B cell (primary cell): ENCODE data around the gene CARMIL1.

Experiments
- EZH2 ChIP-seq: IDR thresholded peaks from 2 replicates; pipeline ENCODE4 v1.6.1; 2012; ENCODE audit warnings: borderline replicate concordance, low read depth, mild to moderate bottlenecking, moderate library complexity, low read length; ENCODE audit not compliant: insufficient read depth, poor library complexity, severe bottlenecking
- TF ChIP-seq, protein P1 (sequence below): fragments of 200-600 bp; IDR thresholded peaks from one replicate; pipeline ENCODE4 v1.8.0; 2022; ENCODE audit warnings: antibody characterized with exemption, mild to moderate bottlenecking

DNA sequence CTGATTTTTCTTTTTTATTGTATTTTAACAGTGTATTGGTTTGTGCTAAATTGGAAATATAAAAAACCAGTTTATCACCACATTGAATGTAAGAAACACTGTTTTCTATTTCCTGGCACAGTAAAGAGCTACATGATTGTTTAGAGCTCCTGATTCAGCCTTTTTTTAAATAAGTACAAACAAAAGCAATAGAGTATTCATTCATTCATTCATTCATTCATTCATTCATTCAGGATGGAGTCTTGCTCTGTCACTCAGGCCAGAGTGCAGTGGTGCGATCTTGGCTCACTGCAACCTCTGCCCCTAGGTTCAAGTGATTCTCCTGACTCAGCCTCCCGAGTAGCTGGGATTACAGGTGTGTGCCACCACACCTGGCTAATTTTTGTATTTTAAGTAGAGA is 276.0 kb downstream of the CARMIL1 start:
- TF ChIP-seq, protein P1, sequence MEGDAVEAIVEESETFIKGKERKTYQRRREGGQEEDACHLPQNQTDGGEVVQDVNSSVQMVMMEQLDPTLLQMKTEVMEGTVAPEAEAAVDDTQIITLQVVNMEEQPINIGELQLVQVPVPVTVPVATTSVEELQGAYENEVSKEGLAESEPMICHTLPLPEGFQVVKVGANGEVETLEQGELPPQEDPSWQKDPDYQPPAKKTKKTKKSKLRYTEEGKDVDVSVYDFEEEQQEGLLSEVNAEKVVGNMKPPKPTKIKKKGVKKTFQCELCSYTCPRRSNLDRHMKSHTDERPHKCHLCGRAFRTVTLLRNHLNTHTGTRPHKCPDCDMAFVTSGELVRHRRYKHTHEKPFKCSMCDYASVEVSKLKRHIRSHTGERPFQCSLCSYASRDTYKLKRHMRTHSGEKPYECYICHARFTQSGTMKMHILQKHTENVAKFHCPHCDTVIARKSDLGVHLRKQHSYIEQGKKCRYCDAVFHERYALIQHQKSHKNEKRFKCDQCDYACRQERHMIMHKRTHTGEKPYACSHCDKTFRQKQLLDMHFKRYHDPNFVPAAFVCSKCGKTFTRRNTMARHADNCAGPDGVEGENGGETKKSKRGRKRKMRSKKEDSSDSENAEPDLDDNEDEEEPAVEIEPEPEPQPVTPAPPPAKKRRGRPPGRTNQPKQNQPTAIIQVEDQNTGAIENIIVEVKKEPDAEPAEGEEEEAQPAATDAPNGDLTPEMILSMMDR: no peak
- no peak for TF ChIP-seq EZH2
